Retinal pigment epithelial cell (primary cell): Measurements from ENCODE around the gene DNM1.
"Not testable (repeated sequence)": the region's sequence is repeated elsewhere in the genome, so short reads cannot be mapped to it uniquely, and the experiment has no call there.

Source experiments
- DNase-seq: peaks from one replicate; pipeline ENCODE4 v3.0.0-alpha.2; 2010; ENCODE audit warnings: low read depth
- H3K4me3 ChIP-seq: 2 replicates; pipeline ENCODE4 v1.5.1; 2011; ENCODE audit warnings: mild to moderate bottlenecking, low read length, control low read depth, moderate library complexity
- CTCF ChIP-seq: conservative IDR thresholded peaks from 2 replicates; pipeline ENCODE4 v1.5.1; 2011; ENCODE audit warnings: low read depth, low read length, control low read depth, inconsistent platforms

The DNM1 gene

DNA sequence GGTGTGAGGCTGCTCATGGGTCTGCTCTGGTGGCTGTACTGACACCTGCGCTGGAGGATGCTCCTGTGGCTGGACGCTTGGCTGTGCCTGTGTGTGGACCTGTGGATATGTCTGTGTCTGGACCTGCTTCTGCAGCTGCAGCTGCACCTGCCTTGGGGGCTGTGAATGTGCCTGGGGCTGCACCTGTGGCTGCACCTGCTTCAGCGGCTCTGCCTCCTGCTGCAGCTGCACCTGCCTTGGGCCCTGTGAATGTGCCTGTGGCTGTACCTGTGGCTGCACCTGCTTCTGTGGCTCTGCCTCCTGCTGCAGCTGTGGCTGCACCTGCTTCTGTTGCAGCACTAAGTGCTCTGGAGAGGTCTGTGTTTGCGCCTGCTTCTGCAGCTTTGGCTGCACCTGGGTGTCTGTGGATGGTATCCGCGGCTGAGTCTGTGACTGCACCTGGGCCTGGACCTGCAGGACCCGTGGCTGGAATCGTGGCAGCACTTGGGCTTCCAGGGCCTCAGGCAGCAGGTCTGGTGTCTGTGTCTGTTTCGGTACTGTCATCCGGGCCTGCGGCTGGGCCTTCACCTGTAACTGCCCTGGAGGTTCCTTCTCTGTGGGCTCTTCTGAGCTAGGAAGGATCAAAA, 24.3 kb upstream of the DNM1 start:
- no peak overlapping the region for H3K4me3 ChIP-seq
- no peak for DNase-seq
- TF ChIP-seq CTCF, result no peak

GRCh38 chr9:128180001-128180400, 23.2 kb upstream of the DNM1 start:
- DNase-seq, result no peak
- no peak for TF ChIP-seq CTCF
- no peak overlapping the region for H3K4me3 ChIP-seq

- DNase-seq, result no peak
- no peak for TF ChIP-seq CTCF
These were observed 22.7 kb upstream of the DNM1 start for GRCh38 chr9:128180447-128180846.

GRCh38 chr9:128181480-128181879, 21.7 kb upstream of the DNM1 start:
- DNase-seq, H3K4me3 ChIP-seq: not testable (repeated sequence)
- peak; percentile 51 for TF ChIP-seq CTCF

More at GRCh38 chr9:128180447-128180846, 22.7 kb upstream of the DNM1 start:
- no peak overlapping the region for H3K4me3 ChIP-seq

DNA sequence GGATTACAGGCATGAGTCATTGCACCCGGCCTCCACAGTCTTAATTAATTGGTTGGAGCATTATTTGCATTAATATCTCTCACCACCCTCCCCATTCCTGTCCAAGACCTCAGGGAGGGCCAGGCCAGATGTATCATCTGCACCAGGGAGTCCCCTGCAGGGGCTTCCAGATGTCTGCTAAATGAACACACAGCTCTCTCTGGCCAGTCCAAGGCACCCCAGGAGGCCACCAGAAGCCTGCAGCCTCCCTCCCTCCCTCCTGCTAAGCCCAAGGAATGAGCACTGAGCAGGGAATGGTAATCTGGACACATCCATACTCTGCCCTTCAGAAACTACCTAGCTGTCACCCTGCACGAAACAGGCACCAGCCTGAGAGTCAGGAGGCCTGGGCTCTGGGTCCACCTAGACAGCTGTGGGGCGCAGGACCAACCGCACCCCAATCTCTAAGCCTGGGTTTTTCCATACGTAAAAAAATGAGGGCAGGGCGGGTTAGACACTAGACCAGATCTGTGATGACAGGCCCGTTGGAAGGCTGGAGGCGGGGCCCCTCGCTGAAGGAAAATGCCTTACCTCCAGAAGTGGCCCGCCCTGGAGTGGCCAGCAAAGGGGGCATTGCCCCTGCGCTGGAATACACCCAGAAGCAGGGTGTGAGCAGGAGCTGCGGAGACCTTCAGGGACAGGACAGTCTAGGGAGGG, 20.1 kb upstream of the DNM1 start:
- no peak overlapping the region for H3K4me3 ChIP-seq
- DNase-seq, result no peak
- TF ChIP-seq CTCF, result no peak

GRCh38 chr9:128185979-128186965, 16.9 kb upstream of the DNM1 start:
- no peak for DNase-seq
- no peak for TF ChIP-seq CTCF
- no peak overlapping the region for H3K4me3 ChIP-seq
